ENCODE measurements around the gene ANKRD33B.

Gene ANKRD33B

DNA sequence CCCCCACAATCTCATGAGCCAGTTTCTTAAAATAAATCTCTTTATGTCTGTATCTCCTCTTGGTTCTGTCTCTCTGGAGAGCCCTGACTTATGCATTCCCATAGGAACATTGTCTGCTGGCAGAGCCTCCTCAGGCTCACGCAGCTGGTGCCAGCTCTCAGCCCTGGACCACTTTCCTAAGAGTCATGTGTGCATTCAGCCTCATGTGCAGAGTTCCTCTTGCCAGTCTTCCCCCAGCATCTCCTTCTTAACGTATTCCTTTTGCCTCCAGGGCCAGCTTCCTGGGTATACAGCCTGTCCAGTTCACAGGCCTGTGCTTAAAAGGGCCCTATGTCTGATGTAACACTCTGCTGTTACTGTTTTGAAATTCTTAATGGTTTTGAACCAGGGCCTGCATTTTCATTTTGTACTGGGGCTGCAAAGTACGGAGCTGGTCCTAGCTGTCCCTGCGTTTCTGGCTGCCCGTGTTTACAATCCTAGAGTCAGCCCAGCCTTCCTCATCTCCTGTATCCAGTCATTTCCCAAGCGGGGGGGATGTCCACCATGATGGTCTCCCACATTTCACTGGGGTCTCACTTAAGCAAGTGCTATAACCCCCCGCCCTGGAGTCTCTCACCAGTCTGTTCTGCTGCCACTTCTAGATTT is 18.1 kb downstream of the ANKRD33B start:
- Histone ChIP-seq H2BK120ac (ENCODE audit: low read depth, low read length) (no peak overlapping the region), H3K36me3 (ENCODE audit: control insufficient read depth in 1 of 2, insufficient read depth in 2 of 2, low read depth in 1 of 2, low read length in 2 of 2) (peaks cover 0 to 15% of the 10 kb centered on the region in 2 experiments), H3K27me3 (ENCODE audit: control insufficient read depth in 1 of 2, insufficient read depth in 1 of 2, low read length in 2 of 2) (no peaks in the 10 kb centered on the region), H3K9me3 (ENCODE audit: control insufficient read depth, low read length) (no peaks in the 10 kb centered on the region), H2BK15ac (ENCODE audit: low read depth, poor library complexity, severe bottlenecking) (no peak overlapping the region), H3K4me3 (ENCODE audit: insufficient read depth in 1 of 2, low read depth in 1 of 2, low read length in 2 of 2) (no peak overlapping the region), H4K8ac (ENCODE audit: low read length) (no peak overlapping the region), H3K9ac (ENCODE audit: low read length) (peak overlapping the region; percentile 39), H3K4me1 (ENCODE audit: control insufficient read depth, insufficient read depth, low read depth, low read length) (peaks cover 10% of the 10 kb centered on the region), H3K18ac (ENCODE audit: low read depth in 1 of 2, low read length in 2 of 2) (no peak overlapping the region), H2AK5ac (ENCODE audit: low read length, severe bottlenecking) (no peak overlapping the region), H3K79me1 (replicated peaks; ENCODE audit: low read length, poor library complexity, severe bottlenecking) (peaks cover 49% of the 10 kb centered on the region), H3K4me2 (ENCODE audit: low read length, poor library complexity, severe bottlenecking) (no peak overlapping the region), H2BK5ac (ENCODE audit: low read depth, low read length, poor library complexity, severe bottlenecking) (no peak overlapping the region), H4K91ac (ENCODE audit: low read length) (no peak overlapping the region), H3K27ac (ENCODE audit: low read length, poor library complexity, severe bottlenecking) (no peak overlapping the region), H3K23ac (ENCODE audit: low read length in 2 of 2) (no peak overlapping the region), H2AFZ (ENCODE audit: low read depth, low read length) (no peak overlapping the region), H2BK12ac (ENCODE audit: low read length in 2 of 2) (no peak overlapping the region), H3K4ac (ENCODE audit: low read depth in 1 of 2, low read length in 2 of 2) (no peak overlapping the region), H3K14ac (ENCODE audit: low read length in 2 of 2) (peak overlapping the region in 1 of 2 experiments; percentile 62)
- no peak for DNase-seq
- WGBS, result 86% methylated on average over 6 of the region's 7 CpGs

- no peak overlapping the region for H2AK5ac ChIP-seq (ENCODE audit: low read length, severe bottlenecking)
- no peaks in the 10 kb centered on the region for H3K9me3 ChIP-seq (ENCODE audit: control insufficient read depth, low read length)
These were observed 18.6 kb downstream of the ANKRD33B start for GRCh38 chr5:10582512-10582897.

DNA sequence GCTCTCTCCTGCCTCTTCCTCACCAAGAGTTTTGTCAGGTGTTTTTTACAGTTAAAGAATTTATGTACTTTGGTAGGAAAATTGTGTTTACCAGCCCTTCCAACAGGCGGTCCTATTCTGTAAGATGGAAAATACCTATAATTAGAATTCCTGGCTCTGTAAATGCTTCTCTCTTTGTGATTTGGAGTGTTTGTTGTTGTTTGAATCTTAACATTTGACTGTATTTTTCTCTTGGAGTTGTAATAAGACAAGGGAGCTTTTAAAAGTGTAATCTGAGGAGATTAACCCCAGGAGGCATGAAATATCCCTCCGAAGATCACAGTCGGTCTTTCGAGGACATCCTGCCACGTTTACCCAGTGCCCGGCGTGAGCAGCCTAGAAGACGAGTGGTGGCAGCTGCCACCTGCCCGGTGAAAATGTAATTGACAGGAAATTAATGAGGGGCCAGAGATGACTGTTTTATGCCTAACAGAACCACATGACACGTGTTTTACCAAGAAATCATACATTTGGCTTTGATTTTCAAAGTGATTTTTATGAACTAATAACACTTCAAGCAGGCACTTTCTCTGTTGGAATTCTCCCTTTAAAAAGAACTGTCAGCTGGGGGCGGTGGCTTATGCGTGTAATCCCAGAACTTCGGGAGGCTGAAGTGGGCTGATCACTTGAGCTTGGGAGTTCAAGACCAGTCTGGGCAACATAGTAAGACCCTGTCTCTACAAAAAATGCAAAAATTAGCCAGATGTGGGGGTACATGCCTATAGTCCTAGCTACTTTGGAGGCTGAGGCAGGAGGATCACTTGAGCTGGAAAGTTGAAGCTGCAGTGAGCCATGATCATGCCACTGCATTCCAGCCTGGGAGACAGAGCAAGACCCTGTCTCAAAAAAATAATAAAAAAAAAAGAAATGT is 20.0 kb downstream of the ANKRD33B start:
- H3K27ac ChIP-seq (ENCODE audit: low read length, poor library complexity, severe bottlenecking), result no peak overlapping the region
- H3K79me1 ChIP-seq (replicated peaks; ENCODE audit: low read length, poor library complexity, severe bottlenecking), result peaks cover 43% of the 10 kb centered on the region
- no peak overlapping the region for H3K4me2 ChIP-seq (ENCODE audit: low read length, poor library complexity, severe bottlenecking)
- H3K23ac ChIP-seq (ENCODE audit: low read length in 2 of 2), result no peak overlapping the region
- no peaks in the 10 kb centered on the region for H3K27me3 ChIP-seq (ENCODE audit: control insufficient read depth in 1 of 2, insufficient read depth in 1 of 2, low read length in 2 of 2)
- no peak overlapping the region for H3K9ac ChIP-seq (ENCODE audit: low read length)
- H3K18ac ChIP-seq (ENCODE audit: low read depth in 1 of 2, low read length in 2 of 2), result no peak overlapping the region
- 93% methylated on average over 13 of the region's 13 CpGs for WGBS
- no peak overlapping the region for H4K91ac ChIP-seq (ENCODE audit: low read length)
- H3K36me3 ChIP-seq (ENCODE audit: control insufficient read depth in 1 of 2, insufficient read depth in 2 of 2, low read depth in 1 of 2, low read length in 2 of 2), result peaks cover 0 to 15% of the 10 kb centered on the region in 2 experiments
- H4K8ac ChIP-seq (ENCODE audit: low read length), result no peak overlapping the region
- H2BK5ac ChIP-seq (ENCODE audit: low read depth, low read length, poor library complexity, severe bottlenecking), result no peak overlapping the region
- H3K4me3 ChIP-seq (ENCODE audit: insufficient read depth in 1 of 2, low read depth in 1 of 2, low read length in 2 of 2), result no peak overlapping the region
- no peak overlapping the region for H2AK5ac ChIP-seq (ENCODE audit: low read length, severe bottlenecking)
- no peak overlapping the region for H3K4ac ChIP-seq (ENCODE audit: low read depth in 1 of 2, low read length in 2 of 2)
- no peak overlapping the region for H2AFZ ChIP-seq (ENCODE audit: low read depth, low read length)
- H3K9me3 ChIP-seq (ENCODE audit: control insufficient read depth, low read length), result no peaks in the 10 kb centered on the region
- no peak overlapping the region for H3K14ac ChIP-seq (ENCODE audit: low read length in 2 of 2)
- H2BK120ac ChIP-seq (ENCODE audit: low read depth, low read length), result no peak overlapping the region
- no peak overlapping the region for H2BK15ac ChIP-seq (ENCODE audit: low read depth, poor library complexity, severe bottlenecking)
- no peak for DNase-seq
- peaks cover 6% of the 10 kb centered on the region for H3K4me1 ChIP-seq (ENCODE audit: control insufficient read depth, insufficient read depth, low read depth, low read length)
- H2BK12ac ChIP-seq (ENCODE audit: low read length in 2 of 2), result no peak overlapping the region

More at GRCh38 chr5:10582512-10582897, 18.6 kb downstream of the ANKRD33B start:
- Histone ChIP-seq H3K4me1 (ENCODE audit: control insufficient read depth, insufficient read depth, low read depth, low read length) (peaks cover 10% of the 10 kb centered on the region), H3K9ac (ENCODE audit: low read length) (peak overlapping the region; percentile 39), H3K27ac (ENCODE audit: low read length, poor library complexity, severe bottlenecking) (no peak overlapping the region), H2BK15ac (ENCODE audit: low read depth, poor library complexity, severe bottlenecking) (no peak overlapping the region), H3K14ac (ENCODE audit: low read length in 2 of 2) (no peak overlapping the region), H2BK12ac (ENCODE audit: low read length in 2 of 2) (no peak overlapping the region), H3K4me3 (ENCODE audit: insufficient read depth in 1 of 2, low read depth in 1 of 2, low read length in 2 of 2) (no peak overlapping the region), H3K36me3 (ENCODE audit: control insufficient read depth in 1 of 2, insufficient read depth in 2 of 2, low read depth in 1 of 2, low read length in 2 of 2) (peaks cover 0 to 15% of the 10 kb centered on the region in 2 experiments), H3K79me1 (replicated peaks; ENCODE audit: low read length, poor library complexity, severe bottlenecking) (peaks cover 45% of the 10 kb centered on the region), H3K23ac (ENCODE audit: low read length in 2 of 2) (no peak overlapping the region), H4K91ac (ENCODE audit: low read length) (no peak overlapping the region), H3K18ac (ENCODE audit: low read depth in 1 of 2, low read length in 2 of 2) (no peak overlapping the region), H2BK5ac (ENCODE audit: low read depth, low read length, poor library complexity, severe bottlenecking) (no peak overlapping the region), H2AFZ (ENCODE audit: low read depth, low read length) (no peak overlapping the region), H3K27me3 (ENCODE audit: control insufficient read depth in 1 of 2, insufficient read depth in 1 of 2, low read length in 2 of 2) (no peaks in the 10 kb centered on the region), H3K4ac (ENCODE audit: low read depth in 1 of 2, low read length in 2 of 2) (no peak overlapping the region), H4K8ac (ENCODE audit: low read length) (no peak overlapping the region), H2BK120ac (ENCODE audit: low read depth, low read length) (no peak overlapping the region), H3K4me2 (ENCODE audit: low read length, poor library complexity, severe bottlenecking) (no peak overlapping the region)
- WGBS, result 96% methylated on average over 8 of the region's 8 CpGs
- no peak for DNase-seq
